IPS DF 4.7 (cell line): ENCODE data around the gene ID1.
"Not testable (repeated sequence)": the region's sequence is repeated elsewhere in the genome, so short reads cannot be mapped to it uniquely, and the experiment has no call there.

Source experiments
- DNase-seq: peaks from one replicate; pipeline ENCODE4 v3.0.0-alpha.2; 2013; ENCODE audit warnings: low spot score; ENCODE audit errors: extremely low read depth

The ID1 gene

DNA sequence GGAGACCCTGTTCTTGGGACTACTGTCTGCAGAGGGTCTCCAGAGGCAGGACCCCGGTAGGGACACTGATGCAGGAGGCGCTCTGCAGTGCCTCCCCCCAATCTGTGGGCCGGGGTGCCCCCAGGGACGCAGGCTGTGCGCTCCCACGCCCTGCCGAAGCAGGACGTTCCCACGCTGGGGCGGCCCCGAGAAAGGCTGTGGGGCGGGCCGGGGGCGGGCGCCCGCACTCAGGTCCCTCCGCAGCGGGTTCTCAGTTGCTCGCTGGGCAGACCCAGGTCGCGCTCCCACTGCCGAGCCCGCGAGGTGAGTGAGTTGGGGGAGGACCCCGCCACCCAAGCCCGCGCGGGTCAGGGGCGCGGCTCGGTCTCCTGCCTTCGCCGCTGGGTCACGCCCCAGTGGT lies 32.6 kb downstream of the ID1 start, which contains the start of gene COX4I2:
TSS of gene COX4I2 (plus strand) at position 253 of the 400 bp plus-strand sequence. CDS start 1,106 bp downstream, outside the sequence.
- no peak for DNase-seq

DNA sequence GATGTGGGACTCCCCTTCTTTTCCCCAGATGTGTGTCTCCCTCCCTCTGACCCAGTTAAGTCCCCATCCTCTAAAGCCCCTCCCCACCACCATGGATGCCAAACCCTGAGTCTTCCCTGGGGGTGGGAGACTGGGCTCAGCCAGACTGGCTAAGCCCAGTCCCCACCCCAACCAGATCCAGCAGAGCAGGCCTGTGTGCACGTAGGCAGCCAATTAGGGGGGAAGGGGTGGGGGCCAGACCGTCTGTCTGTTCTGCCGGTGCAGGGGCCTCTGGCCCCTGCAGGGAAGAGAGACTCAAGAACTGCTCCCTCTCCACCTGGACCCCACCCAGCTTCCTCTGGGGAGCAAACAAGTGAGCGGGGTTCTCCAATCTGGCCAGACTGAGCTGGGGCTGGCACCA lies 33.2 kb downstream of the ID1 start:
- no peak for DNase-seq

DNA sequence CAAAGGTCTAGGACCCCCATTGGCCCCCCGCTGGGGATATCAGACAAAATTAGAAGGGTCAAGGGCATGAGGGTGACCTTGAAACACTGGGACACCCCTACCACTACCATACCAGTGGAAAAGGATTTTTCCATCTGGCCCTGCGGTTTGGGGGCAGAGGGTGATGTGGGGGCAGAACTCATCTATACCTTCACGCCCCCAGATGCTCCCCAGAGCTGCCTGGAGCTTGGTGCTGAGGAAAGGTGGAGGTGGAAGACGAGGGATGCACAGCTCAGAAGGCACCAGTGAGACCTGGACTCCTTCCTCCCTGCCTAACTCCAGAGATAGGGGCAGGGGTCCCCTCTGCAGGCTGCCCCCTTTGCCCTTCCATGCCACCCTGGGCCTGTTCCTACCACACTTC lies 33.7 kb downstream of the ID1 start:
- no peak for DNase-seq

DNA sequence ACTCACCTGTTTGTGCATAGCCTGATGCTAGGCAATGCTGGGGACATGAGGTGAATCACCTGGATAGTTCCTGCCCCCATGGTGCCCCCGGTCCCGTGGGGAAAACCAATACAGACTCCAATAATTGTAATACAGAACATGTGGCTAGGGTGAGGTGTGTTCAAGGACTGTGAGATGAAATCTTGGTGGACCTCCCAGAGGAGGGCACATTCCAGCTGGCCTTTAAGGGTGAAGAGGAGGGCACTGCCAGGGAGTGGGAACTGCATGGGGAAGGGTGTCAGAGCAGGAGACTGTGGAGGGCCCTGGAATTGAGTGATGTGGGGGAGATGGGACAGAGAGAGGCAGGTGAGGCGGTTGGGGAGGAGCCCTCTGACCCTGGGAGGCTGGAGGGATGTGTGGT lies 35.2 kb downstream of the ID1 start:
- no peak for DNase-seq

DNA sequence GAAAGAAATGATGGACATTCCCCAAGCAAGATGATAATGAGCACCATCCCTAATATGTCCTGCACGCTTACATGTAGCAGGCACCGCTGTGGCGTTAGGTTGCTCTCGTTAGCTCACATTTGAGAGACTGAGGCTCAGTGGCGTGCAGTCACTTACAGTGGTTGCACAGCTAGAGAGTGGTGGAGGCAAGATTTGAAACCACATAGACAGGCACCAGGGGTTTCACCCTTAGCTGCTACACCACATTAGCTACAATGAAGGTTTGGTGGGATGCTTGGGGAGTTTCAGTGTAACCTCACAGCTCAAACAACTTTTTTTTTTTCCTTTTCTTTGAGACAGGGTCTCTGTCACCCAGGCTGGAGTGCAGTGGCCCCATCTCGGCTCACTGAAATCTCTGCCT lies 36.3 kb downstream of the ID1 start:
- no peak for DNase-seq

DNA sequence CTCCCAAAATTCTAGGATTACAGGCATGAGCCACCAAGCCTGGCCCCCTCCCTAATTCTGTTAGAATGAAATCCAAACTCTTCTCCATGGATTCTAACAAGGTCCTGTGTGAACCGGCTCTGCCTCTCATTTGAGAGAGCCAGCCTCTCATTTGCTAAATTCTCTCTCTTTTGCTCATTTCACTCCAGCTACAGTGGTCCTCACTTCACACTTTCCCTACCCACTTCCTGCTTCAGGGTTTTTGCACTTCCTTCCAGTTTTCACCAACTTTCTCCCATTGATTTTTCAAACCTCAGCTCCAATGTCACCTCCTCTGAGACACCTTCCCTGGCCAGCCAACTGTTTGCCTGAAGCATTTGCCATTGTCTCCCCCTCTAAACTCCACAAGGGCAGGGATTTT lies 37.7 kb downstream of the ID1 start:
- DNase-seq, result no peak

DNA sequence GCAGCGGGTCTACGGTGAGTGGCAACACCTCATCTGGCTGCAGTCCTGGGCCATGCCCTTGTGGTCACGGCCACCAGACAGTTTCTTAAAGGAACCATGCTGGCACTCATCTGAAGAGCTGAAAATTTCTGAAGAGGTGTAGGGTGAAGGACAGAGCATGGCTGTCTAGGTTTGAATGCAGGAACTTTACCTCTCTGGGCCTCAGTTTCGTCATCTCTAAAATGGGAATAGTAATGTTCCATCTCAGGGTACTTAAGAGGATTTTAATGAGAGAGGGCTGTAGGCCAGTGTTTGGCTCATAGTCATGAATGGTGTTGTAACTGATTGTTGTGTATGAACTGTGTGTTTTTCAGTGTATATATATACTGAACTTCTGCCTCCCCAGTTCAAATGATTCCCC lies 38.4 kb downstream of the ID1 start:
- DNase-seq, result no peak

DNA sequence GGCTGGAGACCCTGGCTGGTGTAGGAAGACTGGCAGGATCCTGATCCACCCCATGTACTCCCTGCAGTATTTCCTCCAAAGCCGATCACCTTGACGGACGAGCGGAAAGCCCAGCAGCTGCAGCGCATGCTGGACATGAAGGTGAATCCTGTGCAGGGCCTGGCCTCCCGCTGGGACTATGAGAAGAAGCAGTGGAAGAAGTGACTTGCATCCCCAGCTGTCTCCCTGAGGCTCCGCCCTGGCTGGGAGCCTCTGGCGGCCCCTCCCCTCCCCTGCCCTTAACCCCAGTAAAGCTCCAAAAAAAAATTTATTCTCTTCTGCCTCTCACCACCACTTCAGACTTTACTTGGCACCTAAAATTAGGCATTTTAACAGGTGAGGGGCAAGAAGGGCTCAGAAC lies 39.6 kb downstream of the ID1 start:
- no peak for DNase-seq

DNA sequence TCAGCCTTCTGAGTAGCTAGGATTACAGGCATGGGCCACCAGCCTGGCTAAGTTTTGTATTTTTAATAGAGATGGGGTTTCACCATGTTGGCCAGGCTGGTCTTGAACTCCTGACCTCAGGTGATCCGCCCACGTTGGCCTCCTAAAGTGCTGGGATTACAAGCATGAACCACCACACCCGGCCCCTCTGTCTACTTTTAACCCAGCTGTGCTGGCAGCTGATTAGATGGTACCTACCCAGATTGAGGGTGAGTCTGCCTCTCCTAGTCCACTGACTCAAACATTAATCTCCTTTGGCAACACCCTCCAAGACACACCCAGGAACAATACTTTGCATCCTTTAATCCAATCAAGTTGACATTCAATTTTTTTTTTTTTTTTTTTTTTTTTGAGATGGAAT lies 43.0 kb downstream of the ID1 start:
- DNase-seq, result not testable (repeated sequence)

DNA sequence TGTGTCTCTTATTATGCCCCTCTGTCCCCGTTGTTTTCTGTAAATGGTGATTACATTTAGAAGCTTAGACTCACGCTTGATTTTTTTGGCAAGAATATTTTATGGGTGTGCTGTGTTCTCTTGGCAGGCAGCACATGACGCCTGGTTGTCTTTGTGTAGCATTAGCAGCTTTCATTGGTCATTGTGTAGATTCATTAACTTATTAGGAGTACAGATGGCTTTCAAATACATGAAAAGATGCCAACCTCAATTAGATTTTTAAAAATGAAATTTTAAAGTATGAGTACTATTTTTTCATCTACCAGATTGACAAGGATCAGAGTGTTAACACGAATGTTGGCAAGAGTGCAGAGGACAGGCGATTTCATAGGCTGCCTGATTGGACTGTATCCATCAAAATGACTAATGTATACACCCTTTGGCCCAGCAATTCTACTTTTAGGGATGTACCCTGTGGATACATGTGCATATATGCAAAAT lies 47.9 kb downstream of the ID1 start:
- DNase-seq, result no peak

DNA sequence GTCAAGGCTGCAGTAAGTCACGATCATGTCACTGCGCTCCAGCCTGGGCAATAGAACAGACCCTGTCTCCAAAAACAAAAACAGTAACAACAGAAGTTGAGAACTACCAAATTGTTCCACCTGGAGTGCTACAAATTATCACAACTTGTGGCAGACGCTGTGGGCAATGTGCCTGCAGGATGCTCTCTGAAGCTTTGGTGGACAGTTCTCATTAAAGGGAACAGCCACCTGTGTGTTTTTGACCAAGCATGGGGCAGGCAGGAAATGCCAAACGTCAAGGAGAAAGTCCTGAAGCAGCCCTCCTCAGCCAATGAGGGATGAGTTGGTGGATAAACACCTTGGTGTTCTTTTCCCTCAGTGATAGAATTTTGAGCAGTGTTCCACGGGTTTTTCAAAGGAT lies 48.5 kb downstream of the ID1 start:
- no peak for DNase-seq

DNA sequence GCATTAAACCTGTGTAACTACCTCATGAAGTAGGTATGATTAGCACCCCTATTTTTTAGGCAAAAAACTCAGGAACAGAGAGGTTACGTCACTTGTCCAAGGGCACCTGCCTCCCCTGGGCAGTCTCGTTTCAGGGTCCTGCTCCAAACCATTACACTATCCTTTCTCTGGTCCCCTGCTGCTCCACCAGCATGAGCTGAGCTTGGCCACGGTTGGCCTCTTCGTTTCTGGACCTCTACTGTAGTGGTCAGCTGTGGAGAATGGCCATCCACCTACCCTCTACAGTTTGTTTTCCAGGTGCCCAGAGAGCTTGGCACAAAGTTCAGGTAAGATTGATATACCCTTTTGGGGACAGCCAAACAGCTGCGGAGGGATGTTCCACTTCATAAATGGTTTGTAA lies 49.4 kb downstream of the ID1 start:
- no peak for DNase-seq
